ENCODE data around the gene PGM2L1.
A peak's percentile ranks its signal among the peaks of the same experiment; 100 is the strongest.

PGM2L1 gene

DNA sequence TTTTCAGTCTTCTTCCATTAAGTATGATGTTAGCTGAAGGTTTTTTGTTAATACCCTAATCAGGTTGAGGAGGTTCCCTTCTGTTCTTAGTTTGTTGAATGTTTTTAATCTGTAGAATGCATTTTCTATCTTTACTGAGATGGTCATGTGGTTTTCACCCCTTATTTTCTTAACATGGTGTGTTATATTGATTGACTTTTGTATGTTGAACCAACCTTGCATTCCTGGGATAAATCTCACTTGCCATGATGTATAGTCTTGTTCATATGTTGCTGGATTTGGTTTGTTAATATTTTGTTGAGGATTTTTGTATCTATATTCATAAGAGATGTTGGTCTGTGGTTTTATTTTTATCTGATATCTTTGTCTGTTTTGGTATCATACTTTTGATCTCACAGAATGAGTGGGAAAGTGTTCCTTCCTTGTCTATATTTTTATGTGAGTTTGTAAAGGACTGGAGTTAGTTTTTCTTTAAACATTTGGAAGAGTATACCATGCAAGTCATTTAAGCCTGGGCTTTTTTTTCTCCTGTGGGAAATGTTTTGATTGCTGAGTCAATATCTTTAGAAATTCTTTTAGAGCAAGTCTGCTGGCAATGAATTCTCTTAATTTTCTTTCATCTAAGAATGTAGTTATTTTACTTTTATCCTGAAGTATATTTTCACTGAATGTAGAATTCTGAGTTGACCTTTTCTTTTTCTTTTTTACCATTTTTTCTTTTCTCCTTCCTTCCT is 81.3 kb downstream of the PGM2L1 start:
- no peak overlapping the region for H3K4me3 ChIP-seq (ENCODE audit: low read length)
- TF ChIP-seq, protein P1, sequence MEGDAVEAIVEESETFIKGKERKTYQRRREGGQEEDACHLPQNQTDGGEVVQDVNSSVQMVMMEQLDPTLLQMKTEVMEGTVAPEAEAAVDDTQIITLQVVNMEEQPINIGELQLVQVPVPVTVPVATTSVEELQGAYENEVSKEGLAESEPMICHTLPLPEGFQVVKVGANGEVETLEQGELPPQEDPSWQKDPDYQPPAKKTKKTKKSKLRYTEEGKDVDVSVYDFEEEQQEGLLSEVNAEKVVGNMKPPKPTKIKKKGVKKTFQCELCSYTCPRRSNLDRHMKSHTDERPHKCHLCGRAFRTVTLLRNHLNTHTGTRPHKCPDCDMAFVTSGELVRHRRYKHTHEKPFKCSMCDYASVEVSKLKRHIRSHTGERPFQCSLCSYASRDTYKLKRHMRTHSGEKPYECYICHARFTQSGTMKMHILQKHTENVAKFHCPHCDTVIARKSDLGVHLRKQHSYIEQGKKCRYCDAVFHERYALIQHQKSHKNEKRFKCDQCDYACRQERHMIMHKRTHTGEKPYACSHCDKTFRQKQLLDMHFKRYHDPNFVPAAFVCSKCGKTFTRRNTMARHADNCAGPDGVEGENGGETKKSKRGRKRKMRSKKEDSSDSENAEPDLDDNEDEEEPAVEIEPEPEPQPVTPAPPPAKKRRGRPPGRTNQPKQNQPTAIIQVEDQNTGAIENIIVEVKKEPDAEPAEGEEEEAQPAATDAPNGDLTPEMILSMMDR (conservative IDR thresholded peaks at IDR 0.05; ENCODE audit: low read depth, low read length): no peak
- no peak for DNase-seq (ENCODE audit: low read depth)

GRCh38 chr11:74312326-74312725 is 85.9 kb downstream of the PGM2L1 start:
- TF ChIP-seq, protein P1 (conservative IDR thresholded peaks at IDR 0.05; ENCODE audit: low read depth, low read length): no peak
- H3K4me3 ChIP-seq (ENCODE audit: low read length): no peak overlapping the region
- no peak for DNase-seq (ENCODE audit: low read depth)

DNA sequence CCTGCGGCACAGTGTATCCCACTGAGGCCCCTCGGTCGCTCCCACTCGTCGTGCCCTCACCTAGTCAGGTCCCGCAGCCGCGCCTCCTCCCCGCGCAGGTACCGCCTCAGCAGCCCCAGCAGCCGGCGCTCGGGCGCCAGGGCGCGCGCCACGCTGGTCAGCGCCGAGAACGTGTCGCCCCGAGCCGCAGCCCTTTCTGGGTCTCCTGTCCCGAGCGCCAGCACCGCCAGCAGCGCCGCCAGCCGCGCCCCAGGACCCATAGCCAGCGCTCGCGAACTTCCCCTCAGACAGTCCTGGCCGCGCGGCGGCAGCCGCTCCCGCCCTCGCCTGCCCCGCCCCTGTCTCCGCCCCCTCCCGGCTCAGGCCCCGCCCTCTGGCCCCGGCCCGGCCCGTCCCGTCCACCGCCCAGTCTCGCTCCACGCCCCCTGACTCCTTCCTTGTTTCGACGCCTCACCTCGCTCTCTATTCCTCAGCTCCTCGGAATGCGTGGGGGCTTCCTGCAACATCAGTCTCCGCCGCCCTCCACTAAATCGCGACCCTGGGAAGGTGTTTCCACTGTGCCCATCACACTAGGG is 86.8 kb downstream of the PGM2L1 start, which contains the start of gene P4HA3:
TSS of gene P4HA3 (minus strand) at position 289 of the 575 bp plus-strand sequence. CDS start at position 260, 29 bp downstream.
- peak within 1 kb of the TSS; percentile 41 for H3K4me3 ChIP-seq (ENCODE audit: low read length)
- TF ChIP-seq, protein P1 (conservative IDR thresholded peaks at IDR 0.05; ENCODE audit: low read depth, low read length): no peak
- no peak for DNase-seq (ENCODE audit: low read depth)

GRCh38 chr11:74310857-74311256 is 87.4 kb downstream of the PGM2L1 start:
- DNase-seq (ENCODE audit: low read depth): no peak
- TF ChIP-seq, protein P1 (conservative IDR thresholded peaks at IDR 0.05; ENCODE audit: low read depth, low read length): no peak
- H3K4me3 ChIP-seq (ENCODE audit: low read length): peak overlapping the region; percentile 41

DNA sequence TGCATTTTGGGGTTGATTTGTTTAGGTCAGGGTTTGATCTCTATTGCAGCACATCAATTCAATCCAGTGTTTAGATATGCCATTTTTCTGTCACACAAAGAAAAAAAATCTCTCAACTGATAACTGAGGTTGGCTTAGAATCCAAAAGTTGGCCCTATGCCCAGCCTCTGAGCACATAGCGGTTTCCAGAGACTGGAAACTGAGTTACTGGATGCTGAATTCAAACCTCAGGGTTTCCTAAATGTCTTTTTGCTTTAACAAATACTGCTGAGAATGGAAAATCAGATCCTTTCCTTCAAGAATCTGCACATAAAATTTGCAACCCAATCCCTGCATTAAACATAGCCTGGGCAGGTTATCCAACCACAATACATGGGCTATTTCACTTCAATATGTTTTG is 90.8 kb downstream of the PGM2L1 start:
- H3K4me3 ChIP-seq (ENCODE audit: low read length): no peak overlapping the region
- TF ChIP-seq, protein P1 (conservative IDR thresholded peaks at IDR 0.05; ENCODE audit: low read depth, low read length): no peak
- peak; percentile 27 for DNase-seq (ENCODE audit: low read depth)

DNA sequence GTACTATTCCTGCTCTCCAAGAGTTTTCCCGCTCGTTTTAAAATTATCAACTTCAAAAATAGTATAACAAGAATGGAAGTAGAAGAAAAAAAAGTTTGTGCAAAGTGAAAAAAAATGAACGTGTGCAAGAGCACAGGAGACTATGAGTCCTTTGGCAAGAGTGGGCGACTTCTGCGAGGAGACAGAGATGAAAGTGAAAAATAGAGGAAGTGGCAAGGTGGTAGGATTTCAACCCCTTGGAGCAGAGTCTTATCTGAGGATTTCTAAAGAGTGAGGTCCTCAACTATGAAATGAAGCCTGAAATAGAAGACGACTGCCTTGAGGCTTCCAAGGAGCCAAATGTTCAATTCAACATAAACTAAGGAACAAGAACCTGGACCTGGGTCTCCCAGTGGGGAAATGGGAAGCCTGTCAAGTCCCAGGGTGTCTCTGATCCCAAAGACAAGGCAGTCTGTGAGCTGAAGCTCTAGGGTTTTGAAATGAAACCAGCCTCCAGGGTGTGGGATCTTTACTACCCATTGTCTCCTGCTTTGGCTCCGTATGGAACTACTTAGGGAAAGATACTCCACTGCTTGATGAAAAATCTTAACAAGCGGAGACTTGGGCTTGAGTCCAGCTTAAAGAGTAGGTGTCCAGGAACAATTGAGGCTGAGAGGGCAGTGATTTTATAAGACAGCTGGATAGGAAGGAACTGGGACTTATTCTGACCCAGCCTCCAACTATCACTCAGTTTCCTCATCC is 91.6 kb downstream of the PGM2L1 start:
- no peak for DNase-seq (ENCODE audit: low read depth)
- no peak overlapping the region for H3K4me3 ChIP-seq (ENCODE audit: low read length)
- TF ChIP-seq, protein P1 (conservative IDR thresholded peaks at IDR 0.05; ENCODE audit: low read depth, low read length): no peak
